ENCODE results near the gene FAM170A.

FAM170A gene

GRCh38 chr5:119681734-119682133, 52.4 kb downstream of the FAM170A start:
- DNase-seq (ENCODE audit: extremely low read depth, insufficient read length) = no peak
- Histone ChIP-seq H3K36me3 (ENCODE audit: control insufficient read depth, insufficient read depth, low read length) (no peaks in the 10 kb centered on the region), H3K4me3 (replicated peaks; ENCODE audit: low read depth, low read length) (no peak overlapping the region), H3K27me3 (replicated peaks; ENCODE audit: control insufficient read depth, insufficient read depth, low read length) (no peaks in the 10 kb centered on the region)
- TF ChIP-seq CTCF (IDR thresholded peaks at IDR 0.05; ENCODE audit: insufficient read depth, low read length, poor library complexity, severe bottlenecking) = no peak

- no peak for TF ChIP-seq CTCF (IDR thresholded peaks at IDR 0.05; ENCODE audit: insufficient read depth, low read length, poor library complexity, severe bottlenecking)
- no peak for DNase-seq (ENCODE audit: extremely low read depth, insufficient read length)
- H3K27me3 ChIP-seq (replicated peaks; ENCODE audit: control insufficient read depth, insufficient read depth, low read length) = no peaks in the 10 kb centered on the region
- H3K36me3 ChIP-seq (ENCODE audit: control insufficient read depth, insufficient read depth, low read length) = no peaks in the 10 kb centered on the region
- H3K4me3 ChIP-seq (replicated peaks; ENCODE audit: low read depth, low read length) = no peak overlapping the region
These were observed 53.0 kb downstream of the FAM170A start for GRCh38 chr5:119682372-119682771.
